ENCODE results near the gene IL36RN. TPM values are rescaled to one million over a fixed set of nuclear protein-coding genes. Genes with fewer than 3 reads are reported as not detected.
"Not testable (repeated sequence)": the region's sequence is repeated elsewhere in the genome, so short reads cannot be mapped to it uniquely, and the experiment has no call there.

Gene IL36RN
- polyA plus RNA-seq, 1 donor: not detected

DNA sequence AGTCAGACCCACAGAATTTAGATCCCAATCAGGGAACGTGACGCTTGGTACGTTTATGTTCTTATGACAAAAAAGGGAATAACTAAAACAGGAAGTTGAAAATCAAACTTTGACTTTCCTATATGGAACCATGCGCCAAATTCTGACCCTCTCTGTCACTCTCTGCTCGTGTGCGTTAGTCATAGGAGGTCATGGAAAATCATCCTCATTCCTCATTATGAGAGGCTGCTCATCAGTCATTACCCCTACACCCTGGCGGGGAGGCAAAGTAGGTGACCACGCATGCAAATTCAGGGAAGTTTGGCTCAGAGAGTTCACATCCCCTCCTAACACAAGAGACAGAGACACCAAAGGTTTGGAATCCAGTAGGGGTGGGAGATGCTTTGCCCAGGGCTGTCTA lies 24.3 kb downstream of the IL36RN start:
- WGBS (ENCODE audit: insufficient coverage, low lambda C conversion rate): 80% methylated on average over 1 of the region's 8 CpGs
- no peak for DNase-seq
- no peaks in the 10 kb centered on the region for H3K4me1 ChIP-seq (ENCODE audit: control insufficient read depth, insufficient read depth, low read length)
- no peaks in the 10 kb centered on the region for H3K36me3 ChIP-seq (ENCODE audit: control insufficient read depth, insufficient read depth, low read length)
- H3K27ac ChIP-seq (ENCODE audit: low read length): no peak overlapping the region
- peaks cover 2% of the 10 kb centered on the region for H3K27me3 ChIP-seq (ENCODE audit: control insufficient read depth, insufficient read depth, low read length)
- no peaks in the 10 kb centered on the region for H3K9me3 ChIP-seq (ENCODE audit: control insufficient read depth, low read depth, low read length)
- no peak overlapping the region for H3K4me3 ChIP-seq (ENCODE audit: low read length)

DNA sequence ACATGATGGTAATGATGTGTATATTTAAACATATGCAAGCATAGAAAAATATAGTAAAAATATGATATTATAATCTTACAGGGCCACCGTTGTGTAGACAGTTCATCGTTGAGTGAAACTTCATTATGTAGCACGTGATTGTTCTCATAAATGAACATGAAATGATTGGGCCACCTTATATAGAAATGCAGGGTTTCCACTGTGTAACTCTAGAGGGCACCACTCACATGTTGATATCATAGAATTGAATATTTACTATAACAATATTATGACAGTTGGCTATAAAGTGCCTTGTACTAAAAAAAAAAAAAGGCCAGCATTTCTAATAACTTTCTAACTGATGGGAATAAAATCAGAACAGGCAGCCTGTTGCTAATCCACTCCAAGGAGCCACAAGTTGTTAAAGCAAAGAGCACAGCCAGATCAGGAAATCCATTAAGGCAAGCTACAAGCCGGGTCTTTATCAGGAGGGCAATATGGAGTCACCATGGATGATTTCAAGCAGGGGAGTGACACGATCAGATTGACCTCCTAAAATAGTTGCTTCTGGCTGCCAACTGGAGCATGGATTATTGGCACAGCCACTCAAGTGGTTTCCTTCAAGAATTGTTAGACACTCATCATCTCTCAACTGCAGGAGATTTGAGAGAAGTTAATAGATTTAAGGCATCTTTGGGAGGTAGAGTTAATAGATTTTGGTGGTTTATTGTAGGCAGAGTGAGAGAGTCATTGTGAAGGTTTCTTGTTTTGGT lies 25.4 kb downstream of the IL36RN start:
- H3K27ac ChIP-seq (ENCODE audit: low read length): no peak overlapping the region
- H3K27me3 ChIP-seq (ENCODE audit: control insufficient read depth, insufficient read depth, low read length): peaks cover 2% of the 10 kb centered on the region
- no peak overlapping the region for H3K4me3 ChIP-seq (ENCODE audit: low read length)
- H3K9me3 ChIP-seq (ENCODE audit: control insufficient read depth, low read depth, low read length): no peaks in the 10 kb centered on the region
- no peaks in the 10 kb centered on the region for H3K36me3 ChIP-seq (ENCODE audit: control insufficient read depth, insufficient read depth, low read length)
- no peaks in the 10 kb centered on the region for H3K4me1 ChIP-seq (ENCODE audit: control insufficient read depth, insufficient read depth, low read length)
- DNase-seq: no peak
- no CpG with 5 or more reads among the region's 5 CpGs for WGBS (ENCODE audit: insufficient coverage, low lambda C conversion rate)

DNA sequence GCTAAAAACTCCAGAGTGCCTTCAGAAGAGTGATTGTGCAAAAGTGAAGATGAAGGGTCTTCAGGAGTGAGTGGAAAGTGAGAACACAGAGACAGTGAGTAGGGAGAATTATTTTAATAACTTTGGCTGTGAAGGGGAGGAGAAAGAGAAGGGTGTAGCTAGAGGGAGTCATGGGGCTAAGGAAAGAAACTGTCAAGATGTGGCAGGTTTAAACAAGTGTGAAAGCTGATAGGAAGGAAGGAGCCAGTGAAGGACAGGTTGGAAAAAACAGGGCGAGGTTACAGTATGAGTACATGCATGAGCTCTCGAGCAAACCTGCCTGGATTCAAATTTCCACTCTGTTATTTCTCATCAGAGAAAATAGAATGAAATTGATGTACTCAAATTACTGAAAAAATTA lies 26.5 kb downstream of the IL36RN start:
- Histone ChIP-seq H3K9me3 (ENCODE audit: control insufficient read depth, low read depth, low read length) (no peaks in the 10 kb centered on the region), H3K4me3 (ENCODE audit: low read length) (no peak overlapping the region), H3K27me3 (ENCODE audit: control insufficient read depth, insufficient read depth, low read length) (peaks cover 5% of the 10 kb centered on the region), H3K4me1 (ENCODE audit: control insufficient read depth, insufficient read depth, low read length) (no peaks in the 10 kb centered on the region), H3K36me3 (ENCODE audit: control insufficient read depth, insufficient read depth, low read length) (no peaks in the 10 kb centered on the region), H3K27ac (ENCODE audit: low read length) (no peak overlapping the region)
- no peak for DNase-seq
- 17% methylated on average over 1 of the region's 2 CpGs for WGBS (ENCODE audit: insufficient coverage, low lambda C conversion rate)

DNA sequence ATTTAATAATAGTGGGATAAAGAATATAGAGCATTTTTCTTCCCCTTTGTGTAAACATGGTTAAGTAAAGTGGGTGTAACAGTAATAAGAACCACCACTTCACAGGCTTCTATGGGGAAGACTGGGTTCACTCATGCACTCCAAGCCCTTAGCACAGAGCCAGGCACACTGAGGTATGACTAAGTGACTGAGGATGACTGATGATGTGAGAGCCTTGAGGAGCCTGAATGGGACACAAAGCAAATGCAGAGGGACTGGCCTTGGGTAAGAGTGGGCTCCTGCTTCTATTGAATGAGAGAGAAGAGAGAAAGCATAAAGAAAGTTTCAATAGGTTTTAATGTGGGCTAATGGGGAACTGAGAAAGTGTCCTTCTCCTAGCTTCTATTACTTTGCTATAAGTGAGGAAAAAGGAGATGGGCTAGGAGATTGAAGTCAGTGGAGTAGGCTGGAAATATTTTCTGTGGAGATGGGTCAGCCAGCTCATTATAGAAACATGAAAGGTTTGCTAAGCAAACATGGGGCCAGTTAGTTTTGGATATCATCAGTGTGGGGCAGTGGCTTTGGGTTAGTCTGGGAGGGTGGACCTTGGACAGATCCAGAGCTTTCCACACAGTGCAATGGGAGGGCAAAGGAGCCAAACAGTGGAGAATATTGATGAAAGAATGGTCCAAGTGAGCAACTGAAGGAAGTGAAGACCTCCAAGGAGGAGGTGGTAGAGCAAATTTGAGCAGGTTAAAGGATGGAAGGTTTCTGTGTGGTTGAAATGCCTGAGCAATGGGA lies 29.4 kb downstream of the IL36RN start:
- Histone ChIP-seq H3K36me3 (ENCODE audit: control insufficient read depth, insufficient read depth, low read length) (no peaks in the 10 kb centered on the region), H3K4me1 (ENCODE audit: control insufficient read depth, insufficient read depth, low read length) (no peaks in the 10 kb centered on the region), H3K9me3 (ENCODE audit: control insufficient read depth, low read depth, low read length) (no peaks in the 10 kb centered on the region), H3K27ac (ENCODE audit: low read length) (no peak overlapping the region), H3K4me3 (ENCODE audit: low read length) (no peak overlapping the region), H3K27me3 (ENCODE audit: control insufficient read depth, insufficient read depth, low read length) (peaks cover 5% of the 10 kb centered on the region)
- no peak for DNase-seq

DNA sequence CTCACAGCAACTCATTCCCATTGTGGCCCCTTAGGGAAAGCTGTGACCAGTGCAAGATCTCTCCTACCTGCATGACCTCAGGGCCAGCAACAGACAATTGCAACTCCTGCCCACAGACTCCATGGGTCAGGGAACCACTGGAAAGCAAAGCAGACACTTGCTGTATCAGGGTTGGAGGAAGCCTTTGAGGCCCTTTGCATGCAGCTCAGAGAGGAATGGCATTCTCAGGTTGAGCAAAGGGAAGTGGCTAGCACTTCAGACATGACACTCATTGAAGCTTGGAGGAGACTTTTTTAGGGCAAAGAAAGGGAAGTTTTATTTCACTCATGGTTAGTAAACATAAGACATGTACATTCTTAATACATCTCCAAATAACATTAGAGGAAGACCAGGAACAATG lies 30.9 kb downstream of the IL36RN start:
- H3K36me3 ChIP-seq (ENCODE audit: control insufficient read depth, insufficient read depth, low read length): no peaks in the 10 kb centered on the region
- H3K9me3 ChIP-seq (ENCODE audit: control insufficient read depth, low read depth, low read length): no peaks in the 10 kb centered on the region
- no peak overlapping the region for H3K27ac ChIP-seq (ENCODE audit: low read length)
- H3K4me1 ChIP-seq (ENCODE audit: control insufficient read depth, insufficient read depth, low read length): no peaks in the 10 kb centered on the region
- DNase-seq: no peak
- H3K27me3 ChIP-seq (ENCODE audit: control insufficient read depth, insufficient read depth, low read length): peaks cover 5% of the 10 kb centered on the region
- no peak overlapping the region for H3K4me3 ChIP-seq (ENCODE audit: low read length)

DNA sequence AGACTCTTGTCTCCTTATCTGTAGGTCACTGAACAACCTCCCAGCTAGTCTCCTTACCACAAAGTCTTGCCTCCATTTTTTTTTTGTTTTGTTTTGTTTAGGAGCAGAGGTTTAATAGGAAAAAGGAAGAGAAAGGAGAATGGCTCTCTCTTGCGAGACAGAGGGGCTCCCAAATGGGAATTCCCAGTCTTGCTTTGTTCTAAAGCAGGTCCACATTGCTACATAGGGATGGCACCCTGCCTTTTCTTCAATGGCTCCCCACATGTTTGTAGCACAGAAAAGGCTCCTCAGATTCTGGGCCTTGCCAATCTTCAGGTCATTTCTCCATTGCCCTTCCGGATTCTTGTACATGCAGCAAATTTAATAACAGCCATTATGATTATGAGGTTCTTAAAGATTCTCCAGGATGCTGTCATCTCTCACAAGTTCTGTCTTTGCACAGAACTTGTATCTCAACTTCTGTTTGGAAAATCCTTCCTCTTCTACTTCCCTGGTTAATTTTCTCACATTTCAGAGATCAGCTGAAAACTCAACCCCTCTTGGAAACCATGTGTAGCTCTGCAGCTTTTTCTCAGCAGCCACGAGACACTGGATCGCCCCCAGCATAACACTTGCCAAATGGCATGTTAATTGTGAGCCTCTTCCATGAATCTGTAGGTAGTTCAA lies 32.4 kb downstream of the IL36RN start:
- Histone ChIP-seq H3K4me1 (ENCODE audit: control insufficient read depth, insufficient read depth, low read length) (no peaks in the 10 kb centered on the region), H3K27me3 (ENCODE audit: control insufficient read depth, insufficient read depth, low read length) (peaks cover 5% of the 10 kb centered on the region), H3K36me3 (ENCODE audit: control insufficient read depth, insufficient read depth, low read length) (no peaks in the 10 kb centered on the region), H3K9me3 (ENCODE audit: control insufficient read depth, low read depth, low read length) (peaks cover 2% of the 10 kb centered on the region), H3K27ac (ENCODE audit: low read length) (no peak overlapping the region), H3K4me3 (ENCODE audit: low read length) (no peak overlapping the region)
- 100% methylated on average over 1 of the region's 4 CpGs for WGBS (ENCODE audit: insufficient coverage, low lambda C conversion rate)
- no peak for DNase-seq

DNA sequence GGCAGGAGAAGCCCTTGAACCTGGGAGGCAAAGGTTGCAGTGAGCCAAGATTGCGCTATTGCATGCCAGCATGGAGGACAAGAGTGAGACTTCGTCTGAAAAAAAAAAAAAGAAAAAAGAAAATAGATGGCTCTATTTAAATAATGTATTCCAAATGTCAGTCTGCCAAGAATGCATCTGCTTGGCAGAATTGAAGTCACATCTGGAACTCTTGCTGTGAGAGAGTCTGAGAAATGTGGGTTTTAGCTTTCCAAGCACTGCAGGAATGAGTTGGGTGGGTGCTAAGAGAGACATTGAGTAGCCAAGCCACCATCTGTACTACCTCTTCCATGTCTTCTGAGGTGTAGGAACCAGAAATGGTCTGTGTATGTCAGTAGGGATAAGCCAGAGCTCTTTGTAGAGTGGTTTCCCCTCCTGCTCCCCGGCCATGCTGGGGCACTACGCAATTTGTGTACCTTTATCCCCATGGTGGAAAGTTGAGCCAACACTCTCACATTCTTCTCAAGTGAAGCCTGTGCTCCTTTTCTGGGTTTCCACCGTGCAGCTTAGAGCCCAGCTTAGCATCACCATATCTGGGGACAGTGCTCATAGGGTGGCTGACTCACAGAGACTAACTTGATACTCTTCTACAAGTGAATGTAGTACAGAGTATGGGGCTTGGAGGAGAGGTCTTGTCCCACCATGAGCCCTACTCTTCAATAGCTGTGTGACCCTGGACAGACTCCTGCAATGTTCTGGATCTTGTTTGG lies 34.0 kb downstream of the IL36RN start:
- Histone ChIP-seq H3K36me3 (ENCODE audit: control insufficient read depth, insufficient read depth, low read length) (no peaks in the 10 kb centered on the region), H3K4me1 (ENCODE audit: control insufficient read depth, insufficient read depth, low read length) (no peaks in the 10 kb centered on the region), H3K27me3 (ENCODE audit: control insufficient read depth, insufficient read depth, low read length) (peaks cover 5% of the 10 kb centered on the region), H3K9me3 (ENCODE audit: control insufficient read depth, low read depth, low read length) (peaks cover 2% of the 10 kb centered on the region), H3K4me3 (ENCODE audit: low read length) (no peak overlapping the region), H3K27ac (ENCODE audit: low read length) (no peak overlapping the region)
- 92% methylated on average over 2 of the region's 5 CpGs for WGBS (ENCODE audit: insufficient coverage, low lambda C conversion rate)
- no peak for DNase-seq

DNA sequence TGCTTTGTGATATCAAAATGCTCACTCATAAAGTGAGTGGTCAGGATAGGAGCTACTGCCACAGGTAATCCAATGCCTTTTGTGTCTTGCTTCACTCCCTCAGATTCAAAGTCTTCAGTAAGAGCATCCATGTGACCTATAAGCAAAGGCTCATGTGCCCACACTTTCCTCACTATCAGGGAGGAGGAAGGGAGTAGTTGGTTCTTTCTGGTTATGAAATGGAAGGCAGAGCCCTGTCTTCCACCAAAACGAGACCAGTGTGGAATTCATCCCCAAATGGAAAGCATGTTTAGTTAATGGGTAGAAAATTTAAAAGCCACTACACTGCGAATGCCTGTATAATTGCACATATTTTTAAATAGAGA lies 34.6 kb downstream of the IL36RN start:
- H3K4me1 ChIP-seq (ENCODE audit: control insufficient read depth, insufficient read depth, low read length): no peaks in the 10 kb centered on the region
- peaks cover 2% of the 10 kb centered on the region for H3K9me3 ChIP-seq (ENCODE audit: control insufficient read depth, low read depth, low read length)
- H3K4me3 ChIP-seq (ENCODE audit: low read length): no peak overlapping the region
- no peaks in the 10 kb centered on the region for H3K36me3 ChIP-seq (ENCODE audit: control insufficient read depth, insufficient read depth, low read length)
- H3K27ac ChIP-seq (ENCODE audit: low read length): no peak overlapping the region
- H3K27me3 ChIP-seq (ENCODE audit: control insufficient read depth, insufficient read depth, low read length): peaks cover 3% of the 10 kb centered on the region
- no CpG with 5 or more reads among the region's 2 CpGs for WGBS (ENCODE audit: insufficient coverage, low lambda C conversion rate)
- no peak for DNase-seq

DNA sequence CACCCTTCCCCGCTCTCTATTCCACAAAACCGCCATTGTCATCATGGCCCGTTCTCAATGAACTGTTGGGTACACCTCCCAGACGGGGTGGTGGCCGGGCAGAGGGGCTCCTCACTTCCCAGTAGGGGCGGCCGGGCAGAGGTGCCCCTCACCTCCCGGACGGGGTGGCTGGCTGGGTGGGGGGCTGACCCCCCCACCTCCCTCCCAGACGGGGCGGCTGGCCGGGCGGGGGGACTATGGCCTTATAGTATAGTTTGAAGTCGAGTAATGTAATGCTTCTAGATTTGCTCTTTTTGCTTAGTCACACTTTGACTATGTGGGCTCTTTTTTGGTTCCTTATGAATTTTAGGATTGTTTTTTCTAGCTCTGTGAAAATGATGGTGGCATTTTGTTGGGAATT lies 37.3 kb downstream of the IL36RN start:
- not testable (repeated sequence) for H3K9me3 ChIP-seq (ENCODE audit: control insufficient read depth, low read depth, low read length); H3K27me3 ChIP-seq (ENCODE audit: control insufficient read depth, insufficient read depth, low read length); H3K36me3 ChIP-seq (ENCODE audit: control insufficient read depth, insufficient read depth, low read length); DNase-seq; H3K4me3 ChIP-seq (ENCODE audit: low read length); H3K4me1 ChIP-seq (ENCODE audit: control insufficient read depth, insufficient read depth, low read length); H3K27ac ChIP-seq (ENCODE audit: low read length)
- no CpG with 5 or more reads among the region's 14 CpGs for WGBS (ENCODE audit: insufficient coverage, low lambda C conversion rate)

DNA sequence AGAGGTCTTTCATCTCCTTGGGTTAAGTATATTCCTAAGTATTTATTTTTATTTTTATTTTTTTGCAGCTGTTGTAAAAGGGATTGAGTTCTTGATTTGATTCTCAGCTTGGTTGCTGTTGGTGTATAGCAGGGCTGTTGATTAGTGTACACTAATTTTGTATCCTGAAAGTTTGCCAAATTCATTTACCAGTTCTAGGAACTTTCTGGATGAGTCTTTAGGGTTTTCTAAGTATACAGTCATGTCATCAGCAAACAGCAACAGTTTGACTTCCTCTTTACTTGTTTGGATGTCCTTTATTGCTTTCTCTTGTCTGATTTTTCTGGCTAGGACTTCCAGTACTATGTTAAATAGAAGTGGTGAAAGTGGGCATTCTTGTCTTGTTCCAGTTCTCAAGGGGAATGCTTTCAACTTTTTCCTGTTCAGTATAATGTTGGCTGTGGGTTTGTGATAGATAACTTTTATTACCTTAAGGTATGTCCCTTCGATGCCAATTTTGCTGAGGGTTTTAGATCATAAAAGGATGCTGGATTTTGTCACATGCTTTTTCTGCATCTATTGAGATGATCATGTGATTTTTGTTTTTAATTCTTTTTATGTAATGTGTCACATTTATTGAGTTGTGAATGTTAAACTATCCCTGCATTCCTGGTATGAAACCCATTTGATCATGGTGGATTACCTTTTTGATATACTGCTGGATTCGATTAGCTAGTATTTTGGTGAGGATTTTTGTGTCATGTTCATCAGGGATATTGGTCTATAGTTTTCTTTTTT lies 38.0 kb downstream of the IL36RN start:
- not testable (repeated sequence) for H3K27ac ChIP-seq (ENCODE audit: low read length); H3K9me3 ChIP-seq (ENCODE audit: control insufficient read depth, low read depth, low read length); H3K4me1 ChIP-seq (ENCODE audit: control insufficient read depth, insufficient read depth, low read length); H3K36me3 ChIP-seq (ENCODE audit: control insufficient read depth, insufficient read depth, low read length); DNase-seq; H3K27me3 ChIP-seq (ENCODE audit: control insufficient read depth, insufficient read depth, low read length); H3K4me3 ChIP-seq (ENCODE audit: low read length)
- 100% methylated on average over 1 of the region's 2 CpGs for WGBS (ENCODE audit: insufficient coverage, low lambda C conversion rate)
